Esophagus squamous epithelium (tissue), 5 donors: ENCODE measurements around the gene NISCH. TPM values are rescaled to one million over a fixed set of nuclear protein-coding genes. Genes with fewer than 3 reads are reported as not detected.
A peak's percentile ranks its signal among the peaks of the same experiment; 100 is the strongest.

ENCODE experiments used
- DNase-seq: peaks from one replicate; lab custom pipeline; 2025; lab: John Stamatoyannopoulos, UW
- H3K27ac ChIP-seq, 4 donors: fragments of 200-600 bp; sonication (generic); one replicate each; pipeline ENCODE4 v1.5.1; 2016 to 2019; ENCODE audit warnings: mild to moderate bottlenecking in 1 of 4
- H3K27me3 ChIP-seq, 4 donors: fragments of 200-600 bp; sonication (generic); 1 replicate in 3 of 4; 2 replicates in 1 of 4; pipeline versions ENCODE4 v1.5.1 to v1.6.0; 2017 to 2021; ENCODE audit warnings: antibody characterized with exemption in 1 of 4
- H3K36me3 ChIP-seq, 3 donors: fragments of 200-600 bp; sonication (generic); one replicate each; pipeline ENCODE4 v1.5.1; 2016 to 2019
- H3K4me1 ChIP-seq, 3 donors: fragments of 200-600 bp; sonication (generic); one replicate each; pipeline ENCODE4 v1.5.1; 2017 to 2019
- H3K4me3 ChIP-seq, 4 donors: fragments of 200-600 bp; sonication (generic); 1 replicate in 3 of 4; 2 replicates in 1 of 4; pipeline ENCODE4 v1.5.1; 2016 to 2019; ENCODE audit warnings: mild to moderate bottlenecking in 2 of 4, moderate library complexity in 1 of 4
- H3K9me3 ChIP-seq, 3 donors: fragments of 200-600 bp; sonication (generic); one replicate each; pipeline ENCODE4 v1.5.1; 2016 to 2019
- POLR2A ChIP-seq, 4 donors: fragments of 450-650 bp; IDR thresholded peaks; one replicate each; pipeline ENCODE4 v1.6.1; 2017; ENCODE audit warnings: antibody characterized with exemption in 4 of 4, mild to moderate bottlenecking in 4 of 4, moderate library complexity in 3 of 4
- WGBS, 2 donors: methylation state at CpG; one replicate each; pipeline ENCODE4 v1.1.5; 2018; 5-methylcytosine and 5-hydroxymethylcytosine counted together
- intact Hi-C: fragments of 100-400 bp; cut with DNase I; formaldehyde crosslinking; loops from one replicate; pipeline ENCODE4 v1.15.0; 2022
- total RNA-seq, 4 donors: library from RNA; depleted of rRNA; stranded (reverse); fragments of >200 nt; gene quantifications; one replicate each; pipeline ENCODE4 v1.1.0, GENCODE V29; 2016
- TF ChIP-seq, protein P1 (sequence below), 6 experiments: fragments of 450-650 bp in 4 of 6; fragments of 200-600 bp in 2 of 6; sonication (generic) in 2 of 6; IDR thresholded peaks; one replicate each; pipeline ENCODE4 v1.5.1; 2016 to 2019; ENCODE audit warnings: antibody characterized with exemption in 6 of 6, mild to moderate bottlenecking in 4 of 6, moderate library complexity in 4 of 6
- donor health status: DM: yes; HTN: yes; CAD: no.

Gene NISCH
- total RNA-seq, 4 donors from 2014 or later: 33.6 to 82.2 (median 40.6) TPM

DNA sequence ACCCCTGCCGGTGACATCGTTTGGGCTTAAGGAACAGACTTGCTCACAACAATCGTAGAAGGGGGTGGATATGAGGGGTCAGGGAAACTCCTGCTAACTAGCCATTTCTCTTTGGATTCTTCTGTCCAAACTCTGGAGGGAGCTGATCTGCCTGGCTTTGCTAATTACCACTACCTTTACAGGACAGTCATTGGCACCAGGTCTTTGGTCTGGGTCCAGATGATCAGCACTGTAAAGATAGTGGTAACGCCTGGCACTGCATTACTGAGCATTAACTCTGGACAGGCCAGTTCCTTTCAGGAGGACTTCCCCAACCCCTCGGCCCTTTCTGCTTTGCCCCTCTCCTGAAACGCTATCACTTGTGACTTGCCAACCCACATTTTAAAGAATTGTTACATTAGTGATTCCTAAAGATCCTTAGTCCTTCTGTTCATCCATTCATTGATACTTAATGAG, 81.8 kb downstream of the NISCH start:
- TF ChIP-seq, protein P1, sequence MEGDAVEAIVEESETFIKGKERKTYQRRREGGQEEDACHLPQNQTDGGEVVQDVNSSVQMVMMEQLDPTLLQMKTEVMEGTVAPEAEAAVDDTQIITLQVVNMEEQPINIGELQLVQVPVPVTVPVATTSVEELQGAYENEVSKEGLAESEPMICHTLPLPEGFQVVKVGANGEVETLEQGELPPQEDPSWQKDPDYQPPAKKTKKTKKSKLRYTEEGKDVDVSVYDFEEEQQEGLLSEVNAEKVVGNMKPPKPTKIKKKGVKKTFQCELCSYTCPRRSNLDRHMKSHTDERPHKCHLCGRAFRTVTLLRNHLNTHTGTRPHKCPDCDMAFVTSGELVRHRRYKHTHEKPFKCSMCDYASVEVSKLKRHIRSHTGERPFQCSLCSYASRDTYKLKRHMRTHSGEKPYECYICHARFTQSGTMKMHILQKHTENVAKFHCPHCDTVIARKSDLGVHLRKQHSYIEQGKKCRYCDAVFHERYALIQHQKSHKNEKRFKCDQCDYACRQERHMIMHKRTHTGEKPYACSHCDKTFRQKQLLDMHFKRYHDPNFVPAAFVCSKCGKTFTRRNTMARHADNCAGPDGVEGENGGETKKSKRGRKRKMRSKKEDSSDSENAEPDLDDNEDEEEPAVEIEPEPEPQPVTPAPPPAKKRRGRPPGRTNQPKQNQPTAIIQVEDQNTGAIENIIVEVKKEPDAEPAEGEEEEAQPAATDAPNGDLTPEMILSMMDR (IDR thresholded peaks at IDR 0.05): peak in 2 of 6 experiments; percentile 2 to 26
- no peak for TF ChIP-seq POLR2A (IDR thresholded peaks at IDR 0.05)
- Histone ChIP-seq H3K4me3 (peak overlapping the region; percentile 62 to 87 (median 80)), H3K27ac (peak overlapping the region; percentile 86 to 95 (median 92)), H3K9me3 (no peaks in the 10 kb centered on the region), H3K4me1 (peaks cover 50 to 71% (median 57%) of the 10 kb centered on the region in 3 donors), H3K27me3 (no peaks in the 10 kb centered on the region), H3K36me3 (peaks cover 0 to 30% (median 0%) of the 10 kb centered on the region in 3 donors)
- 0% methylated on average over 4 to 6 of the region's 6 CpGs for WGBS, 2 donors
- intact Hi-C loops: loop anchor here (10.0 kb wide), 1 partner anchor 148 kb away; the partner anchor contains the start of genes GNL3 and PBRM1
- no peak for DNase-seq

DNA sequence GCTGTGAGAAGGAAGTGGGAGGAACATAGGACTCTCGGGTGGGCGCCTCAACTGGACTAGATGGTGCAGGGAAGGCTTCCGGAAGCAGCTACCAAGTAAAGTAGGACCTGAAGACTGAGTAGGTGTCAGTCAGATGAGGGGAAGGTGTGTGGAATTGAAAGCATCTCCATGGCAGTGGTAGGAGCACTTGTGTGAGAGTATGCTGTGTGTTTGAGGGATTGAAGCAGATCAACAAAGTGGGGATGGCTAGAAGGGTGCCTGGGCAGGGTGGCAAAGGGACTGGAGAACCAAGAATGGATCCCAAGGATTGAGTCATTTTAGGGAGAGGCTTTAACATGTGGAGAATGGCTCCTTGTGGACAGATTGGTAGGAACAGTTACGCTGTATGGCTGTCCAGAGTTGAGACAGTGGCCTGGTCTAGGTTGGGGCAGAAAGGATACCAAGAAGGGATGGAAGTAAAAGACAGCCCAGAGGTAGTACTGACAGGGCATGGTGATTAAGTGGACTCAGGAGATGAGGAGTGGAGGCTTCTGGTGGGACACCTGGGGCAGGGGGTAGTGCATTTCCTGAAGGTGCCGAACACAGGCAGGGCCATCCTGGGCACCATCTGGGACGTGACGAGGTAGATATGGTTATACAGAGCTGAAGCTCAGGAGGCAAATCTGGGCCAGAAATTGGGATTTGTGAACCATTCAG, 82.5 kb downstream of the NISCH start:
- Histone ChIP-seq H3K27me3 (no peaks in the 10 kb centered on the region), H3K4me1 (peaks cover 43 to 64% (median 50%) of the 10 kb centered on the region in 3 donors), H3K36me3 (peaks cover 0 to 31% (median 0%) of the 10 kb centered on the region in 3 donors), H3K9me3 (no peaks in the 10 kb centered on the region), H3K27ac (peak overlapping the region; percentile 86 to 95 (median 92)), H3K4me3 (peak overlapping the region; percentile 62 to 87 (median 80))
- 65 to 74% methylated on average over 7 of the region's 7 CpGs for WGBS, 2 donors
- TF ChIP-seq, protein P1 (IDR thresholded peaks at IDR 0.05): no peak
- no peak for TF ChIP-seq POLR2A (IDR thresholded peaks at IDR 0.05)
- DNase-seq: no peak
- intact Hi-C loops: loop anchor here (10.0 kb wide), 1 partner anchor 147 kb away; the partner anchor contains the start of genes GNL3 and PBRM1

DNA sequence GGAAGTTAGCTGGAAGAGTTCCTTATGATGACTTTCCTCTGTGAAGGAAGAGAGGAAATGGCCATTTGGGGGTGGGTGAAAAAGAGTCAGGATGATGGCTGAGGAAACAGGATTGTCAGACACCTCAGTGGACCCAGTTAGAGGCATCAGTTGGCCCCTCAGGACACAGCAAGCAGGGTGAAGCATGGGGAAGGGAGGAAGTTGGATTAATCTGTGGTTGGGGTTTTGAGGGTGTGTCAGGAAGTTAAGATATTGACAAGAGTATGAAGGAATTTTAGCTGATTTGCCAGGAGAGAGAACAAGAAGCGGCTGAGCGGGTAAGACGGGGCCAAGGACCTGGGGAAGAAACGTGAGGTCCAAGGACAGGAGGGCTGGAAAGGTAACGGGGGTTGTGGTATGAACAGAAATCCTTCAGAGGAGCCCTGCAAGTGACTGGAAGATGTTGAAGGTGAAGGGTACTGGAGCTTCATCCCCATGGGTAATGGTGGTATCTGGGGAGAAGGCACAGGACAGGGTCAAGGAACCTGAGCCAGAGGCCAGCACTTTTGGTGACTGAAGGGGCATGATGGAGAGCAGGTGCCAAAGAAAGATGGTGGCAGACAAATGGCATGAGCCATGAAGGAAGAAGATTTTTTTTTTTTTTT, 83.7 kb downstream of the NISCH start:
- no peaks in the 10 kb centered on the region for H3K27me3 ChIP-seq
- H3K27ac ChIP-seq: no peak overlapping the region
- peaks cover 40 to 55% (median 45%) of the 10 kb centered on the region in 3 donors for H3K4me1 ChIP-seq
- no peaks in the 10 kb centered on the region for H3K9me3 ChIP-seq
- TF ChIP-seq POLR2A (IDR thresholded peaks at IDR 0.05): no peak
- TF ChIP-seq, protein P1 (IDR thresholded peaks at IDR 0.05): no peak
- no peak for DNase-seq
- 78 to 82% methylated on average over 5 of the region's 5 CpGs for WGBS, 2 donors
- H3K4me3 ChIP-seq: no peak overlapping the region
- intact Hi-C loops: loop anchor here (10.0 kb wide), 1 partner anchor 146 kb away; the partner anchor contains the start of genes GNL3 and PBRM1
- peaks cover 0 to 41% (median 0%) of the 10 kb centered on the region in 3 donors for H3K36me3 ChIP-seq

DNA sequence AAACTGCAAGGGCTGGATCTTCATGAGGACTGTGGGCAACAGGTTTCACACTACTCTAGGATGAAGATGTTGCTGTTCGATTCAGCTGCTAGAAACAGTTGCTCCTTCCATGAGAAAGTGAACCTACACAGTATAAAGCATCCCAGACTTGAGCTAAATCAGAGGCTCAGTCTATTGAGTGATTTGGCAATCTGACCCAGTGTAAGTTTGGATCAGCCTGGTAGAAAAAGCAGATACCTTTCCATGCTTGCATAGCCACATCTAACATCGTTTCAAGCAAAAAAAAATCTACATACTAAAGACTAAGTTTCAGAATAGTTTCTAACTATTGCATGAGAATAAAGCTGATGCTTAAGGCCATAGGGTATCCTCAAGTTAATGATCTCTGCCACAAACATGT, 85.6 kb downstream of the NISCH start:
- 65 to 81% methylated on average over 1 to 2 of the region's 2 CpGs for WGBS, 2 donors
- intact Hi-C loops: no loop called here
- TF ChIP-seq, protein P1 (IDR thresholded peaks at IDR 0.05): no peak
- TF ChIP-seq POLR2A (IDR thresholded peaks at IDR 0.05): no peak
- no peak for DNase-seq
- peaks cover 0 to 60% (median 0%) of the 10 kb centered on the region in 3 donors for H3K36me3 ChIP-seq
- H3K27ac ChIP-seq: no peak overlapping the region
- no peak overlapping the region for H3K4me3 ChIP-seq
- no peaks in the 10 kb centered on the region for H3K9me3 ChIP-seq
- H3K27me3 ChIP-seq: no peaks in the 10 kb centered on the region
- H3K4me1 ChIP-seq: peaks cover 21 to 36% (median 26%) of the 10 kb centered on the region in 3 donors

Other genes starting within 250 kb of the NISCH start
- not detected for gene TLR9, start 230.0 kb upstream of the NISCH start, total RNA-seq
- 10 to 100 TPM; 31.6 to 74.9 (median 55.7) TPM for gene TWF2, start 216.4 kb upstream of the NISCH start, total RNA-seq
- gene PPM1M, start 209.8 kb upstream of the NISCH start, total RNA-seq: 10 to 100 TPM in 3 of 4 donors, 1 to 10 TPM in 1; 3.2 to 25.6 (median 12.3) TPM
- 10 to 100 TPM; 42.7 to 58.7 (median 52.9) TPM for gene WDR82, start 177.0 kb upstream of the NISCH start, total RNA-seq
- gene GLYCTK, start 167.8 kb upstream of the NISCH start, total RNA-seq: 1 to 10 TPM; 4.5 to 8.0 (median 7.5) TPM
- 1 to 10 TPM; 1.3 to 5.9 (median 1.9) TPM for gene DNAH1, start 139.3 kb upstream of the NISCH start, total RNA-seq
- gene BAP1, start 45.6 kb upstream of the NISCH start, total RNA-seq: 10 to 100 TPM; 51.0 to 75.5 (median 56.2) TPM
- gene PHF7, start 44.9 kb upstream of the NISCH start, total RNA-seq: 1 to 10 TPM; 1.0 to 7.1 (median 4.5) TPM
- gene SEMA3G, start 10.5 kb upstream of the NISCH start, total RNA-seq: 1 to 10 TPM in 3 of 4 donors, under 1 TPM in 1; 0.34 to 9.8 (median 3.4) TPM
- gene TNNC1, start 1.6 kb upstream of the NISCH start, total RNA-seq: 1 to 10 TPM in 1 of 4 donors, not detected in 3; 4.1 TPM
- 10 to 100 TPM in 3 of 4 donors, 1 to 10 TPM in 1; 5.6 to 69.4 (median 32.3) TPM for gene STAB1, start 39.7 kb downstream of the NISCH start, total RNA-seq
- 10 to 100 TPM; 58.9 to 79.5 (median 70.2) TPM for gene NT5DC2, start 78.3 kb downstream of the NISCH start, total RNA-seq
- gene UQCC5, start 81.0 kb downstream of the NISCH start, total RNA-seq: 1 to 10 TPM in 3 of 4 donors, under 1 TPM in 1; 0.32 to 5.1 (median 1.9) TPM
- 10 to 100 TPM; 34.0 to 76.4 (median 63.7) TPM for gene PBRM1, start 230.3 kb downstream of the NISCH start, total RNA-seq
- 100 to 1,000 TPM in 3 of 4 donors, 10 to 100 TPM in 1; 95.8 to 184 (median 112) TPM for gene GNL3, start 230.4 kb downstream of the NISCH start, total RNA-seq